Epithelial cell of umbilical artery (primary cell): Measurements from ENCODE around the gene WDFY2. TPM values are rescaled to one million over a fixed set of nuclear protein-coding genes. Genes with fewer than 3 reads are reported as not detected.

Source experiments
- total RNA-seq: library from RNA; depleted of rRNA; stranded (reverse); fragments of >200 nt; gene quantifications from 2 replicates; pipeline ENCODE4 v1.2.3, GENCODE V29; 2014

Gene WDFY2, protein sequence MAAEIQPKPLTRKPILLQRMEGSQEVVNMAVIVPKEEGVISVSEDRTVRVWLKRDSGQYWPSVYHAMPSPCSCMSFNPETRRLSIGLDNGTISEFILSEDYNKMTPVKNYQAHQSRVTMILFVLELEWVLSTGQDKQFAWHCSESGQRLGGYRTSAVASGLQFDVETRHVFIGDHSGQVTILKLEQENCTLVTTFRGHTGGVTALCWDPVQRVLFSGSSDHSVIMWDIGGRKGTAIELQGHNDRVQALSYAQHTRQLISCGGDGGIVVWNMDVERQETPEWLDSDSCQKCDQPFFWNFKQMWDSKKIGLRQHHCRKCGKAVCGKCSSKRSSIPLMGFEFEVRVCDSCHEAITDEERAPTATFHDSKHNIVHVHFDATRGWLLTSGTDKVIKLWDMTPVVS
- 1.3 and 2.1 TPM in 2 replicates for total RNA-seq

DNA sequence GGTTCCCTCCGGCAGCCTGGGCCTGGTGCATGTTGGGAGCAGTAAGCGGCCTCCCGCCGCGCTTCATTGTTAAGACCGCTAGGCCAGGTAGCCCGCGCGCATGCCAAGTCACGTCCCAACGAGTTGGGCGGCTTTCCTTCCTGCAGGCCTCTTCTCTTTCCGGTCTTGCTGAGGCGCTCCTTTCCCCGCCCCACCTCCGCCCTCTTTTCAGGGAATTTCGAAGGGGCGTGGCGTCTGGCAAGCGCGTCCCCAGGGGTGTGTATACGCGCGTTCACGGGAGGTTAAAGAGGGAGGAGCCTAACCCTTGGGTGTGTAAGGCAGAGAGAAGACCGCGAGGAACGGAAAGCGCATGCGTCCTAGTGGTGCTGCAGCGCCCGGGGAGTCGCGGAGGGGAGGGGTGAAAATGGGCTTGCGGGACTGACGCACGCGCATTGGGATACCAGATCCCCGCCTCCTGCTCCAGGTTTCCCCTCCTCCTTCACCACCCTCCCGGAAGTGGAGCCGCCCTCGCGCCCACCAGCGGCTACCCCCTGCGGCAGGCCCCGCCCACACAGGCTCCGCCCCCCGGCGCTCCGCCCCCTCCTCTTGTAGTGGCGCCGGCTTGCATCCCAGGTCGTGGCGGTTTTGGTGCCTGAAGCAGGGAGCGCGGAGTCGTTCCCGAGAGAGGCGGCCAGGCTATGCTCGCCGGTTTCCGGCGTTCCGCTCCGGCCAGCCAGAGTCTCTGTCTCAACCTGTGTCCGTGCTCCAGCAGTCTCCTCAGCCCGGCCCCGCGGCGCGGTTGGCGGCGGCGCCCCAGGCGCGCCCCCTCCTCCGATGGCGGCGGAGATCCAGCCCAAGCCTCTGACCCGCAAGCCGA is at the start of gene WDFY2:
Gene WDFY2, plus strand, starts transcription at position 588 of the 856 bp plus-strand sequence. Its CDS starts 226 bp downstream, at position 814.

DNA sequence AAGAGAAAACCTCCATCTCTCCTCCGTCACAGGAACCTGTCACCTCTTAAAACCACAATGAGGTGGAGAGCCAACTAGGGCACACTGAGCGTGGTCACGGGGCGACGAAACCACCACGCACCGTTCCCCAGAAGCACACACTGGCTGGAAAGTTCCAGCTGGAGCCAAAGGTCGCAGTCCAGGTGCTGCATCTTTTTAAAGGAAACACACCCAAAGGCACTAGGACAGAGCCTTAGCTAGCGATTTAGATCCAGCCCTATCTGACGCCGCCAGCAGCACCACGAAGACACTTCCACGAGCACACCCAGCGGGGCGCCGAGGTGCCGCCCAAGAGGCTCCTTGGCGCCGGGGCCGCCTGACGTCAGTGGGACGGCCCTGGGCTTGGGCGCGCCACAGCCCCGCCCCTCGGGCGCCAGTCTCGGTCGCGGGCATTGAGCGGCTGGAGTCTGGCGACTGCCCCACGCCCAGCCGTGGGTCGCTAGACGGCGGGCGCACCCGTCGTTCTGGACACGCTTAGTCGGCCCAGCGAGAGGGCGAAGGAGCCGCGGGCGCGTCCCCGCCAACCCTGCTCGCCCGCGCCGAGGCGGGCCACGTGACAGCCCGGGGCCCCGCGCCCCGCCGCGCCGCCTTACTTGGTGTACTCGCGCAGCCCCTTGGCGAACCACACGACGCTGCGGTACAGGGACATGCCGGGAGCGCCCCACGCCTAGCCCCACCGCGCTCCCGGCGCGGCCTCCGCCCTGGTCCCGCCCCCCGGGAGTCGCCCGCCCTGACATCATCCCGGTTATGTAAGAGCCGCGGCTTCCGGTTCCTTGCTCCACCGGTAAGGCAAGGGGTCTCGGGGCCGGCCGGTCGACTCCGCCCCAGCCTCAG is 219.4 kb downstream of the WDFY2 start, which contains the start of gene DHRS12:
Gene DHRS12, minus strand, starts transcription at position 742 of the 873 bp plus-strand sequence. CDS start 4,504 bp downstream, outside the sequence.

Other genes starting within 250 kb of the WDFY2 start
- gene SERPINE3, start 244.8 kb upstream of the WDFY2 start, total RNA-seq: not detected in 2 replicates
- 27.6 and 46.5 TPM in 2 replicates for gene INTS6, start 131.4 kb upstream of the WDFY2 start, total RNA-seq
- gene DHRS12, start 219.7 kb downstream of the WDFY2 start, total RNA-seq: 3.0 and 5.2 TPM in 2 replicates